Thyroid gland (tissue), 4 donors: ENCODE results near the gene PSAP.

ENCODE experiments used
- CTCF ChIP-seq, 6 experiments: fragments of 200-600 bp in 3 of 6; fragments of 450-650 bp in 3 of 6; sonication (generic) in 3 of 6; IDR thresholded peaks; one replicate each; pipeline ENCODE4 v1.5.1; 2016 to 2019; ENCODE audit warnings: antibody characterized with exemption in 6 of 6, mild to moderate bottlenecking in 2 of 6, inconsistent platforms in 1 of 6, moderate library complexity in 1 of 6
- POLR2A ChIP-seq, 2 donors: fragments of 450-650 bp; IDR thresholded peaks; one replicate each; pipeline ENCODE4 v1.6.1; 2017; ENCODE audit warnings: antibody characterized with exemption in 2 of 2, mild to moderate bottlenecking in 2 of 2, moderate library complexity in 1 of 2

GRCh38 chr10:71830726-71831125 is 20.3 kb downstream of the PSAP start:
- TF ChIP-seq CTCF (IDR thresholded peaks at IDR 0.05) (no peak), POLR2A (IDR thresholded peaks at IDR 0.05) (no peak)
